ENCODE data around the gene POLN.

Gene POLN

GRCh38 chr4:2248821-2249261 is 6.9 kb upstream of the POLN start:
- TF ChIP-seq ZFP30 (CRISPR knock-in tag; IDR thresholded peaks at IDR 0.05), result no peak
- no peak for TF ChIP-seq GLIS3 (CRISPR knock-in tag; IDR thresholded peaks at IDR 0.05)
- no peak for ATAC-seq

DNA sequence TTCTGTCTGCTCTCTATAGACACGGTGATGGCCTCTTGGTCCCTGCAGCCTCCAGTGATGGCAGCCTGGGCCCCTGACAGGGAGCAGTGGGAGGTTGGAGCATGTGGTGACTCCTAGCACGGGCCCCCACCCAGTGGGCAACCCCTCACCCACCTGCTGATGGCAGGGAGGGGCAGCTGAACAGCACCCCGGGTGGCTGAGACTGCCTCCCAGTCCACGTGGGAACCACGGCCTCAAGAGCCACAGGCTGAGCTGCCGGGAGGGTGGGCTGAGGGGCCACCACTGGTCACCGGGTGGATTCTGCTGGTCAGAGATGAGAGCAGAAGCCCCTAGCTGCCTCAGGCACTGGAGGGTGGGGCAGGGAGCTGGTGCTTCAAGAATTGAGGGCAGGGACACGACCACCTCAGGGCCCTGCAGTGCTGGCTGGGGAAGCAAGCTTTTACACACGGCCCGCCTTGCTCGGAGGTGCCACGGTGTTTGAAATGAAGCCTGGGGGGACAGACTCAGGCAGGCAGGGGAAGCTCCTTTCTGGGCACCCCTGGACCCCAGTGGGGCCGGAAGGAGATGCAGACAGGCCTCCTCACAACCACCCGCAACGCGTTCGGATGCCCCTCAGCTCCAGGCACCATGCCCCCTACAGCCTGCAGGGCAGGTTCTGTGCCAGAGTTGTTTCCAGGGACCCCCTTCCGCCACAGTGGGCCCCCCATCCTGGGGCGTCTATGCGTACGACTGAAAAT is 6.3 kb upstream of the POLN start:
- TF ChIP-seq RARB (CRISPR knock-in tag; IDR thresholded peaks at IDR 0.05) (no peak), BACH2 (CRISPR knock-in tag; IDR thresholded peaks at IDR 0.05; ENCODE audit: borderline replicate concordance) (no peak), ISL1 (CRISPR knock-in tag; IDR thresholded peaks at IDR 0.05) (no peak), ARNTL (CRISPR knock-in tag; IDR thresholded peaks at IDR 0.05; ENCODE audit: borderline replicate concordance, low read depth) (no peak), POU6F1 (CRISPR knock-in tag; IDR thresholded peaks at IDR 0.05; ENCODE audit: borderline replicate concordance, low read depth) (no peak), CSDC2 (CRISPR knock-in tag; IDR thresholded peaks at IDR 0.05) (no peak), ESRRG (CRISPR knock-in tag; IDR thresholded peaks at IDR 0.05) (no peak), ZFP3 (CRISPR knock-in tag; IDR thresholded peaks at IDR 0.05) (no peak), ZC3H10 (CRISPR knock-in tag; IDR thresholded peaks at IDR 0.05) (no peak), ZFP30 (CRISPR knock-in tag; IDR thresholded peaks at IDR 0.05) (no peak), ZNF565 (CRISPR knock-in tag; conservative IDR thresholded peaks at IDR 0.05; ENCODE audit: low read depth) (no peak), PPARA (CRISPR knock-in tag; IDR thresholded peaks at IDR 0.05; ENCODE audit: borderline replicate concordance) (no peak), ZNF8 (CRISPR knock-in tag; IDR thresholded peaks at IDR 0.05) (no peak)
- TF ChIP-seq, protein P1, sequence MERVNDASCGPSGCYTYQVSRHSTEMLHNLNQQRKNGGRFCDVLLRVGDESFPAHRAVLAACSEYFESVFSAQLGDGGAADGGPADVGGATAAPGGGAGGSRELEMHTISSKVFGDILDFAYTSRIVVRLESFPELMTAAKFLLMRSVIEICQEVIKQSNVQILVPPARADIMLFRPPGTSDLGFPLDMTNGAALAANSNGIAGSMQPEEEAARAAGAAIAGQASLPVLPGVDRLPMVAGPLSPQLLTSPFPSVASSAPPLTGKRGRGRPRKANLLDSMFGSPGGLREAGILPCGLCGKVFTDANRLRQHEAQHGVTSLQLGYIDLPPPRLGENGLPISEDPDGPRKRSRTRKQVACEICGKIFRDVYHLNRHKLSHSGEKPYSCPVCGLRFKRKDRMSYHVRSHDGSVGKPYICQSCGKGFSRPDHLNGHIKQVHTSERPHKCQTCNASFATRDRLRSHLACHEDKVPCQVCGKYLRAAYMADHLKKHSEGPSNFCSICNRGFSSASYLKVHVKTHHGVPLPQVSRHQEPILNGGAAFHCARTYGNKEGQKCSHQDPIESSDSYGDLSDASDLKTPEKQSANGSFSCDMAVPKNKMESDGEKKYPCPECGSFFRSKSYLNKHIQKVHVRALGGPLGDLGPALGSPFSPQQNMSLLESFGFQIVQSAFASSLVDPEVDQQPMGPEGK (CRISPR knock-in tag; IDR thresholded peaks at IDR 0.05; ENCODE audit: borderline replicate concordance), result no peak
- TF ChIP-seq, protein P2, sequence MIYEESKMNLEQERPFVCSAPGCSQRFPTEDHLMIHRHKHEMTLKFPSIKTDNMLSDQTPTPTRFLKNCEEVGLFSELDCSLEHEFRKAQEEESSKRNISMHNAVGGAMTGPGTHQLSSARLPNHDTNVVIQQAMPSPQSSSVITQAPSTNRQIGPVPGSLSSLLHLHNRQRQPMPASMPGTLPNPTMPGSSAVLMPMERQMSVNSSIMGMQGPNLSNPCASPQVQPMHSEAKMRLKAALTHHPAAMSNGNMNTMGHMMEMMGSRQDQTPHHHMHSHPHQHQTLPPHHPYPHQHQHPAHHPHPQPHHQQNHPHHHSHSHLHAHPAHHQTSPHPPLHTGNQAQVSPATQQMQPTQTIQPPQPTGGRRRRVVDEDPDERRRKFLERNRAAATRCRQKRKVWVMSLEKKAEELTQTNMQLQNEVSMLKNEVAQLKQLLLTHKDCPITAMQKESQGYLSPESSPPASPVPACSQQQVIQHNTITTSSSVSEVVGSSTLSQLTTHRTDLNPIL (CRISPR knock-in tag; IDR thresholded peaks at IDR 0.05; ENCODE audit: low read depth), result no peak
- no peak for ATAC-seq

DNA sequence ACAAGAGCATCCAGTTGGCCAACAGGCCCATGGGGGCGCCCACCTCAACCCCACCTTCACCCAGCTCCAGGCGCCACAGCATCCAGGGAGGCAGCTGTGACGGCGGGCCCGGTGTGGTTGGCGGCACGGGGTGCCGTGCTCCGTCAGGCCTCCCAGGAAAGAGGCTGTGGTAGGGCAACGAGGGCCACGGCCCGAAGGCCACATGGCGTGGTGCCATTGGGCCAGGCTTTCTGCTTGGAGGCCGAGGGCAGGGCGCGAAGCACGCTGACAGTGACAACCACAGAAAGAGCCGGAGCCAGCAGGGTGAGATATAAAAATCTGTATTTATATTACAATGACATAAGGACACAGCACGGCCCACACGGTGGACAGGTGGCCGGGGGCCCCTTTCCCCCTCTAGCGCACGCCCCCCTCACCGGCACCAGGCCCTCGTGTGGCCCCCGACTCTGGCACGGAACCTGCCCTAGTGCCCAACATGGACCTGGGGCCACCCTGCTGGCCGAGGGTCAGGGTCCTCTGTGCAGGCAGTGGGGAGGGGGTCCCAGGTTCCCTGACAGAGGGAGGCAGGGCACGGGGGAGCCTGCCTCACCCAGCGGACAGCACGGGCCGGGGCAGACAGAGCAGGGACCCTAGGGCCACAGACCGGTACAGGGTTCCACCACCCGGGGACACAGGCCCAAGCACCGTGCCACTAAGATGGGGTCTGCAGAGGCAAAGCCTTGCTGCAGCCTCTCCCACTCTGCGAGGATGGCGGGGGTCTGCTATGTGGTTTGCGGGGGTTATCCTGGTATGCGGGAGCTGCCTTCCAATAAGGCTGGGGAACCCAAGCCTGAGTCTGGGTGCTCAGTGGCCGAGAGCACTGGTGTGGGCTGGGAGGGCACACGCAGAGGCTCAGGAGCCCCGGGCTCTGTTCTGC is 5.5 kb upstream of the POLN start:
- no peak for TF ChIP-seq TOX (CRISPR knock-in tag; IDR thresholded peaks at IDR 0.05; ENCODE audit: borderline replicate concordance)
- no peak for TF ChIP-seq ZNF8 (CRISPR knock-in tag; IDR thresholded peaks at IDR 0.05)
- TF ChIP-seq ZC3H10 (CRISPR knock-in tag; IDR thresholded peaks at IDR 0.05), result no peak
- ATAC-seq, result no peak

DNA sequence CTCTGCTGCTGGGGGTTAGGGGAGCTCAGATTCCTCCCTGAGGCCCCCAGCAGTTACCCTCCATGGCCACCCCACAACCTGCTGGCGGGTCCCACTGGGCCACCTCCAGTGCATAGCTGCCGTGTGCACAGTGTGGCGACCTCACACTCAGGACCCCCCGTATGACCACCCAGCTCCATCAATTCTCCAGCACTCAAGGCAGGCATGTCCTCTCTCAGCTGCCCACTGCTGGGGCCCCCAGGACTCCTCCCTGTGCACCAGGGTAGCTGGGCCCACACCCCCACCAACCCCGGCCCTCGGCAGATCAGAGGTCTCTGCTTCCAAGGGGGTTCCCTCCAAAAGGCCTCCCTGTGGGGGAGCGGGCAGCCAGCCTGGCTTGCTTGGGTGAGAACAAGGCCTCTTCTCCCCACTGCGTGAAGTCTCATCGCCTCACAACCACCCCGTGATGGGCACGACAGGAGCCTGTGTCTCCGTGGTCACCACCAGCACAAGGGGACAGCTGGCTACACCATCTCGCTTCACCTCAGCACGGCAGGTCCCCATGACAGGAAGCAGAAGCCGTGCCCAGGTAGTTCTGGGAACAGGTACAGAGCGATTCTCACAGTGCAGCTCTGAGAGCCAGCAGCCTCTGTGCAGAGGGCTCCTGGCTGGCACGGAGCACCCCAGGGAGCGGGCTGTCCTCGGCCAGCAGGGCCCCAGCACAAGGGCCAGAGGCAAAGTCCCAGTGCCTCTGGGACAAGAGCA is 4.6 kb upstream of the POLN start:
- TF ChIP-seq ZFP3 (CRISPR knock-in tag; IDR thresholded peaks at IDR 0.05) (no peak), ZNF70 (CRISPR knock-in tag; IDR thresholded peaks at IDR 0.05) (no peak), CSDC2 (CRISPR knock-in tag; IDR thresholded peaks at IDR 0.05) (no peak), ZFP30 (CRISPR knock-in tag; IDR thresholded peaks at IDR 0.05) (no peak), TCF4 (CRISPR knock-in tag; IDR thresholded peaks at IDR 0.05; ENCODE audit: borderline replicate concordance) (no peak), GLIS3 (CRISPR knock-in tag; IDR thresholded peaks at IDR 0.05) (no peak), SNAI2 (CRISPR knock-in tag; IDR thresholded peaks at IDR 0.05) (no peak), TOX (CRISPR knock-in tag; IDR thresholded peaks at IDR 0.05; ENCODE audit: borderline replicate concordance) (no peak)
- TF ChIP-seq, protein P3, sequence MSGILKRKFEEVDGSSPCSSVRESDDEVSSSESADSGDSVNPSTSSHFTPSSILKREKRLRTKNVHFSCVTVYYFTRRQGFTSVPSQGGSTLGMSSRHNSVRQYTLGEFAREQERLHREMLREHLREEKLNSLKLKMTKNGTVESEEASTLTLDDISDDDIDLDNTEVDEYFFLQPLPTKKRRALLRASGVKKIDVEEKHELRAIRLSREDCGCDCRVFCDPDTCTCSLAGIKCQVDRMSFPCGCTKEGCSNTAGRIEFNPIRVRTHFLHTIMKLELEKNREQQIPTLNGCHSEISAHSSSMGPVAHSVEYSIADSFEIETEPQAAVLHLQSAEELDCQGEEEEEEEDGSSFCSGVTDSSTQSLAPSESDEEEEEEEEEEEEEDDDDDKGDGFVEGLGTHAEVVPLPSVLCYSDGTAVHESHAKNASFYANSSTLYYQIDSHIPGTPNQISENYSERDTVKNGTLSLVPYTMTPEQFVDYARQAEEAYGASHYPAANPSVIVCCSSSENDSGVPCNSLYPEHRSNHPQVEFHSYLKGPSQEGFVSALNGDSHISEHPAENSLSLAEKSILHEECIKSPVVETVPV (CRISPR knock-in tag; IDR thresholded peaks at IDR 0.05), result no peak
- TF ChIP-seq, protein P2 (CRISPR knock-in tag; IDR thresholded peaks at IDR 0.05; ENCODE audit: low read depth), result no peak
- TF ChIP-seq, protein P1 (CRISPR knock-in tag; IDR thresholded peaks at IDR 0.05; ENCODE audit: borderline replicate concordance), result no peak
- no peak for ATAC-seq

All from SK-N-SH treated with all-trans-retinoic acid at 6 μM for 48 hours (cell line).